Gastroesophageal sphincter (tissue), 3 donors: Measurements from ENCODE around the gene EDEM2.

Experiments
- EP300 ChIP-seq: sonication (generic); formaldehyde crosslinking; IDR thresholded peaks from one replicate; pipeline ENCODE4 v1.6.1; 2017; ENCODE audit warnings: antibody characterized with exemption, mild to moderate bottlenecking
- POLR2A ChIP-seq, 2 donors: fragments of 450-650 bp; IDR thresholded peaks; one replicate each; pipeline ENCODE4 v1.6.1; 2017; ENCODE audit warnings: antibody characterized with exemption in 2 of 2, mild to moderate bottlenecking in 2 of 2, moderate library complexity in 1 of 2
- POLR2AphosphoS5 ChIP-seq: sonication (generic); formaldehyde crosslinking; IDR thresholded peaks from one replicate; pipeline ENCODE4 v1.6.1; 2017; ENCODE audit warnings: antibody characterized with exemption
- TF ChIP-seq, protein P1 (sequence below), 4 experiments: fragments of 200-600 bp in 2 of 4; fragments of 450-650 bp in 2 of 4; sonication (generic) in 1 of 4; IDR thresholded peaks; one replicate each; pipeline ENCODE4 v1.5.1; 2017 to 2019; ENCODE audit warnings: antibody characterized with exemption in 4 of 4, mild to moderate bottlenecking in 2 of 4, moderate library complexity in 2 of 4

DNA sequence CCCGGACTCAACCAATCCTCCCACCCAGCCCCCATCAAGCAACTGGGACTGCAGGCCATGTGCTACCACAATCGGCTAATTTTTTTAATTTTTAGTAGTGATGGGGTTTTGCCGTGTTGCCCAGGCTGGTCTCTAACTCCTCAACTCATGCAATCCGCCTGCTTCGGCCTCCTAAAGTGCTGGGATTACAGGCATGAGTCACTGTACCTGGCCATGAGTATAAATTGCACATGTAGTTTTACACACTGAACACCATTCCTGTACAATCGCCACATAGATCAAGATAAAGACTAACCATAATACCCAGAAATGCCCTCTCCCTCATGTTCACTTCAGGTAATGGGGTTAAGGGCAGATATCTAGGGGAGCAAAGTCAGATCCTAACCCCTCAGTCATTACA lies 80.9 kb downstream of the EDEM2 start:
- TF ChIP-seq, protein P1, sequence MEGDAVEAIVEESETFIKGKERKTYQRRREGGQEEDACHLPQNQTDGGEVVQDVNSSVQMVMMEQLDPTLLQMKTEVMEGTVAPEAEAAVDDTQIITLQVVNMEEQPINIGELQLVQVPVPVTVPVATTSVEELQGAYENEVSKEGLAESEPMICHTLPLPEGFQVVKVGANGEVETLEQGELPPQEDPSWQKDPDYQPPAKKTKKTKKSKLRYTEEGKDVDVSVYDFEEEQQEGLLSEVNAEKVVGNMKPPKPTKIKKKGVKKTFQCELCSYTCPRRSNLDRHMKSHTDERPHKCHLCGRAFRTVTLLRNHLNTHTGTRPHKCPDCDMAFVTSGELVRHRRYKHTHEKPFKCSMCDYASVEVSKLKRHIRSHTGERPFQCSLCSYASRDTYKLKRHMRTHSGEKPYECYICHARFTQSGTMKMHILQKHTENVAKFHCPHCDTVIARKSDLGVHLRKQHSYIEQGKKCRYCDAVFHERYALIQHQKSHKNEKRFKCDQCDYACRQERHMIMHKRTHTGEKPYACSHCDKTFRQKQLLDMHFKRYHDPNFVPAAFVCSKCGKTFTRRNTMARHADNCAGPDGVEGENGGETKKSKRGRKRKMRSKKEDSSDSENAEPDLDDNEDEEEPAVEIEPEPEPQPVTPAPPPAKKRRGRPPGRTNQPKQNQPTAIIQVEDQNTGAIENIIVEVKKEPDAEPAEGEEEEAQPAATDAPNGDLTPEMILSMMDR (IDR thresholded peaks at IDR 0.05): no peak
- TF ChIP-seq POLR2AphosphoS5 (no peak), POLR2A (IDR thresholded peaks at IDR 0.05) (no peak), EP300 (no peak)
